SU-DHL-6 (cell line): ENCODE results near the gene ARHGAP26.

Source experiments
- H2AFZ ChIP-seq: fragments of 200-600 bp; sonication (generic); 2 replicates; pipeline ENCODE4 v1.6.1; 2014; ENCODE audit warnings: low read depth, mild to moderate bottlenecking, moderate library complexity, mixed read lengths, antibody characterized with exemption, low read length; ENCODE audit not compliant: severe bottlenecking
- H3F3A ChIP-seq: fragments of 200-600 bp; shearing (Covaris generic); 2 replicates; pipeline ENCODE4 v1.6.0; 2016; ENCODE audit warnings: antibody characterized with exemption, mild to moderate bottlenecking; ENCODE audit not compliant: insufficient read depth
- H3K27ac ChIP-seq: fragments of 200-600 bp; sonication (generic); 2 replicates; pipeline ENCODE4 v1.5.1; 2016; ENCODE audit warnings: low read depth, mild to moderate bottlenecking, low read length, moderate library complexity, mixed read lengths
- H3K27me3 ChIP-seq: fragments of 200-600 bp; sonication (generic), shearing (Covaris generic); 2 replicates; pipeline ENCODE4 v1.6.0; 2014; ENCODE audit warnings: mild to moderate bottlenecking, low read length
- H3K36me3 ChIP-seq: fragments of 200-600 bp; sonication (generic); 2 replicates; pipeline ENCODE4 v1.6.1; 2014; ENCODE audit warnings: mild to moderate bottlenecking, low read length, mixed read lengths
- H3K4me2 ChIP-seq: fragments of 300-600, 200-600 bp; shearing (Covaris generic), sonication (generic); 2 replicates; pipeline ENCODE4 v1.6.0; 2014; ENCODE audit warnings: low read length, low read depth, mild to moderate bottlenecking; ENCODE audit not compliant: poor library complexity, severe bottlenecking
- H3K4me3 ChIP-seq: fragments of 200-600 bp; sonication (generic); 2 replicates; pipeline ENCODE4 v1.5.1; 2014; ENCODE audit warnings: antibody characterized with exemption, low read length, mild to moderate bottlenecking, mixed read lengths; ENCODE audit not compliant: insufficient read depth, poor library complexity, severe bottlenecking
- H3K79me2 ChIP-seq: fragments of 200-600 bp; sonication (generic); 2 replicates; pipeline ENCODE4 v1.6.1; 2014; ENCODE audit warnings: mild to moderate bottlenecking, low read length, moderate library complexity; ENCODE audit not compliant: insufficient read depth
- H3K9ac ChIP-seq: fragments of 200-600 bp; sonication (generic); 2 replicates; pipeline ENCODE4 v1.7.0; 2014; ENCODE audit warnings: mild to moderate bottlenecking, low read length
- H3K9me2 ChIP-seq: fragments of 200-600 bp; sonication (generic); replicated peaks from 2 replicates; pipeline ENCODE4 v1.6.1; 2014; ENCODE audit warnings: low read length; ENCODE audit not compliant: insufficient read depth
- H3K9me3 ChIP-seq: fragments of 200-600 bp; sonication (generic); 2 replicates; pipeline ENCODE4 v1.6.1; 2014; ENCODE audit warnings: low read length, mixed read lengths; ENCODE audit not compliant: insufficient read depth
- H4K20me1 ChIP-seq: fragments of 200-600 bp; sonication (generic); 2 replicates; pipeline ENCODE4 v1.6.1; 2014; ENCODE audit warnings: low read depth, mild to moderate bottlenecking, antibody characterized with exemption, low read length, moderate library complexity, mixed read lengths
- EZH2phosphoT487 ChIP-seq: fragments of 200-600 bp; sonication (generic), shearing (Covaris generic); conservative IDR thresholded peaks from 2 replicates; pipeline ENCODE4 v1.6.1; 2018; ENCODE audit warnings: mild to moderate bottlenecking, antibody characterized with exemption, low read length, moderate library complexity, mixed read lengths
- TF ChIP-seq, protein P1 (sequence below): fragments of 200-600 bp; sonication (generic); IDR thresholded peaks from one replicate; pipeline ENCODE4 v1.5.1; 2017; ENCODE audit warnings: antibody characterized with exemption, mild to moderate bottlenecking, low read length, moderate library complexity; ENCODE audit not compliant: insufficient read depth, poor library complexity, severe bottlenecking

Gene ARHGAP26

DNA sequence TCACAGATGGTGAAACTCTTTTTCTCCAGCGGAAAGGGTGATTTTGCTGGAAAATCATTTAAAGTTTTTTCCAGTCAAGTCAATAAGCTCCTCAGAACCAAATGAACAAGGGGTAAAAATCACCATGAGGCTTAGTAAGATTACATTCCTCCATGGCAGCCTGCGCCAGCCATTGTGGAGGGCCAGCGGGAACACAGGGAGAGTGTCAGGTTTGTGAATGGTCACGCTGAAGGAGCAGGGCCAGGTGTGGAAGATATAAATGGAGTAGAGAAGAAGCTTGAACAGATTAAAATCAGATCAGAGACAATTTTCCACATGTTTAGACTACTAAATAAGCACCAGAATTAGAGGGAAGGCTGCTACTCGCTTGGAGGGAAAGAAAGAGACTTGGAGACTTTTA is 424.5 kb downstream of the ARHGAP26 start:
- H3K27ac ChIP-seq, result no peak overlapping the region
- H3F3A ChIP-seq, result no peaks in the 10 kb centered on the region
- H3K79me2 ChIP-seq, result no peaks in the 10 kb centered on the region
- no peak for TF ChIP-seq EZH2phosphoT487
- TF ChIP-seq, protein P1, sequence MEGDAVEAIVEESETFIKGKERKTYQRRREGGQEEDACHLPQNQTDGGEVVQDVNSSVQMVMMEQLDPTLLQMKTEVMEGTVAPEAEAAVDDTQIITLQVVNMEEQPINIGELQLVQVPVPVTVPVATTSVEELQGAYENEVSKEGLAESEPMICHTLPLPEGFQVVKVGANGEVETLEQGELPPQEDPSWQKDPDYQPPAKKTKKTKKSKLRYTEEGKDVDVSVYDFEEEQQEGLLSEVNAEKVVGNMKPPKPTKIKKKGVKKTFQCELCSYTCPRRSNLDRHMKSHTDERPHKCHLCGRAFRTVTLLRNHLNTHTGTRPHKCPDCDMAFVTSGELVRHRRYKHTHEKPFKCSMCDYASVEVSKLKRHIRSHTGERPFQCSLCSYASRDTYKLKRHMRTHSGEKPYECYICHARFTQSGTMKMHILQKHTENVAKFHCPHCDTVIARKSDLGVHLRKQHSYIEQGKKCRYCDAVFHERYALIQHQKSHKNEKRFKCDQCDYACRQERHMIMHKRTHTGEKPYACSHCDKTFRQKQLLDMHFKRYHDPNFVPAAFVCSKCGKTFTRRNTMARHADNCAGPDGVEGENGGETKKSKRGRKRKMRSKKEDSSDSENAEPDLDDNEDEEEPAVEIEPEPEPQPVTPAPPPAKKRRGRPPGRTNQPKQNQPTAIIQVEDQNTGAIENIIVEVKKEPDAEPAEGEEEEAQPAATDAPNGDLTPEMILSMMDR, result no peak
- H3K9me3 ChIP-seq, result no peaks in the 10 kb centered on the region
- H3K4me2 ChIP-seq, result no peak overlapping the region
- no peaks in the 10 kb centered on the region for H4K20me1 ChIP-seq
- no peaks in the 10 kb centered on the region for H3K27me3 ChIP-seq
- no peak overlapping the region for H3K4me3 ChIP-seq
- no peaks in the 10 kb centered on the region for H3K36me3 ChIP-seq
- H3K9ac ChIP-seq, result no peak overlapping the region
- no peak overlapping the region for H2AFZ ChIP-seq
- H3K9me2 ChIP-seq, result 0 out of 2 replicates have a peak, but pooled peaks cover 3% of the 10 kb centered on the region

DNA sequence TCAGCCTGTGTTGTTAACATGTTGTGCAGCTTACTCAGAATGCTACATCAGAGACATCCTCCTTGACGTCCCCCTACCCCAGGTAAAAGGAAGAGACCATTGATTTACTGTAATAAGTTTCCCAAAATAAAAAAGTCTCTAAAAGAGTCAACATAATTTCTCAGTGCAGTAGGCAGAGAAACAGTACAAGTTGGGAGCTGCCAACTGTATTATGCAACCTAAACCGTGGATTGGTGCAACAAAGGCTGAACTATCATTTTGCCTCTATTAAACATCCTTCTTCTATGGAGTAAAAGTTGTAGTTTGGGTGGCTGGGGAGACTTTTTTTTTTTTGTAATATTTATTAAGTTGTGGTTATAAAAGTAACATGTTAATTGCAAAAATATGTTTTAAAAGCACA is 425.3 kb downstream of the ARHGAP26 start:
- no peak overlapping the region for H3K4me3 ChIP-seq
- no peaks in the 10 kb centered on the region for H3K36me3 ChIP-seq
- no peaks in the 10 kb centered on the region for H3K27me3 ChIP-seq
- no peaks in the 10 kb centered on the region for H3F3A ChIP-seq
- H3K79me2 ChIP-seq, result no peaks in the 10 kb centered on the region
- no peaks in the 10 kb centered on the region for H3K9me3 ChIP-seq
- no peak for TF ChIP-seq EZH2phosphoT487
- TF ChIP-seq, protein P1, result no peak
- no peak overlapping the region for H2AFZ ChIP-seq
- H3K27ac ChIP-seq, result no peak overlapping the region
- no peak overlapping the region for H3K9ac ChIP-seq
- H4K20me1 ChIP-seq, result no peaks in the 10 kb centered on the region
- no peak overlapping the region for H3K4me2 ChIP-seq
- 0 out of 2 replicates have a peak, but pooled peaks cover 3% of the 10 kb centered on the region for H3K9me2 ChIP-seq

DNA sequence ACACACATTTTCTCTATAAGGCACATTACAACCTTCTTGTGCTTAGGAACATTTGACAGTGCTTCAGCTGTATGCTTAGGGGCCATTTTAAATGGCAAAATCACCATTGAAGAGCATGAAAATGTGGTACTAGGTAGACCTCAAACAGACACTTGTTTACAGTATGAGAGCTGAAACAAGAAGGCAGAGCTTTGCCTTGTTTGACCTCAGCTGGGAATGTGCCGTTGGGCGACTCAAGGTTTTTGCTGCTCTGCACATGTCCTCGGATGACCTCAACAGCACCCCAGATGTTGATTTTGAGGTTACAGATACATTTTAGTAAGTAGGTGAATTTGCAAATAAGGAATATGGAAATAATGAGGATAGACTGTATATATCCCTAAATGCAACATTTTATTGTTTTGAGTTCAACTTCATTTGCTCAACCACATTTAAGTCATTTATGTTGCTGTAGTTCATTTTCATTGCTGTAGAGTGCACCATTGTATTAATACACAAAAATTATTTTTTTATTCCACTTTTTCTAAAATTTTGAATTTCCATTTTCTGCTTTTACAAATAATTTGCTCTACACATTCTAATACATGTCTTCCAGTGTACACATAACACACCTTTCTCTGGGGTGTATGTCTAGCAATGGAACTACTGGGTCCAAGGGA is 426.6 kb downstream of the ARHGAP26 start:
- Histone ChIP-seq H3K36me3 (no peaks in the 10 kb centered on the region), H4K20me1 (no peaks in the 10 kb centered on the region), H3K9me3 (no peaks in the 10 kb centered on the region), H3F3A (no peaks in the 10 kb centered on the region), H3K9me2 (0 out of 2 replicates have a peak, but pooled peaks cover 3% of the 10 kb centered on the region), H3K27ac (no peak overlapping the region), H3K4me3 (no peak overlapping the region), H3K4me2 (no peak overlapping the region), H3K27me3 (no peaks in the 10 kb centered on the region), H3K9ac (no peak overlapping the region), H3K79me2 (no peaks in the 10 kb centered on the region), H2AFZ (no peak overlapping the region)
- TF ChIP-seq, protein P1, result no peak
- TF ChIP-seq EZH2phosphoT487, result no peak
